IMR-90 (cell line): ENCODE measurements around the gene KRT27. TPM values are rescaled to one million over a fixed set of nuclear protein-coding genes. Genes with fewer than 3 reads are reported as not detected.

ENCODE experiments used
- ATAC-seq: fragments of 200-7000 bp; cut with Tn5 transposase; 2 replicates; pipeline ENCODE4 v1.9.1; 2020; ENCODE audit warnings: low read depth, mild to moderate bottlenecking, moderate library complexity
- BruUV-seq: library from RNA; stranded (reverse); fragments of 400-500 nt; replicated peaks from 2 replicates; lab custom pipeline; 2021; lab: Mats Ljungman, UMichigan
- CTCF ChIA-PET: fragments of 300-600 bp; formaldehyde crosslinking; extraction: SDS; loops from one replicate; lab custom pipeline; 2021; ENCODE audit warnings: antibody characterized with exemption; lab: Yijun Ruan, JAX
- POLR2A ChIA-PET: fragments of 300-600 bp; sonication (Branson Sonifier 250); formaldehyde crosslinking; loops from one replicate; lab custom pipeline; 2022; ENCODE audit warnings: antibody characterized with exemption; ENCODE audit not compliant: unreplicated experiment; lab: Charles Lee
- DNase-seq: peaks from one replicate; pipeline ENCODE4 v3.0.0; 2013
- H2AFZ ChIP-seq: replicated peaks from 2 replicates; pipeline ENCODE3; 2013; ENCODE audit warnings: low read length, mild to moderate bottlenecking; ENCODE audit not compliant: poor library complexity
- H2AK5ac ChIP-seq: 2 replicates; pipeline ENCODE4 v1.6.1; 2013; ENCODE audit warnings: low read depth, low read length, inconsistent platforms
- H2AK9ac ChIP-seq: replicated peaks from 2 replicates; pipeline ENCODE3; 2013; ENCODE audit warnings: mild to moderate bottlenecking, low read depth, low read length, moderate library complexity; ENCODE audit not compliant: poor library complexity
- H2BK120ac ChIP-seq: 2 replicates; pipeline ENCODE4 v1.6.1; 2013; ENCODE audit warnings: low read depth, low read length, inconsistent platforms
- H2BK15ac ChIP-seq: 3 replicates; pipeline ENCODE4 v1.6.1; 2013; ENCODE audit warnings: low read depth, low read length, inconsistent platforms
- H2BK20ac ChIP-seq: 2 replicates; pipeline ENCODE4 v1.6.1; 2013; ENCODE audit warnings: low read depth, mild to moderate bottlenecking, inconsistent platforms, low read length, moderate library complexity
- H2BK5ac ChIP-seq: 2 replicates; pipeline ENCODE4 v1.6.1; 2013; ENCODE audit warnings: mild to moderate bottlenecking, low read depth, low read length, inconsistent platforms; ENCODE audit not compliant: poor library complexity, severe bottlenecking
- H3K14ac ChIP-seq: replicated peaks from 2 replicates; pipeline ENCODE4 v1.6.1; 2013; ENCODE audit warnings: low read depth, low read length, inconsistent platforms
- H3K18ac ChIP-seq: 2 replicates; pipeline ENCODE4 v1.6.1; 2013; ENCODE audit warnings: low read depth, low read length, control low read depth
- H3K23ac ChIP-seq: 2 replicates; pipeline ENCODE4 v1.6.1; 2013; ENCODE audit warnings: low read depth, low read length, inconsistent platforms
- H3K27ac ChIP-seq: 2 replicates; pipeline ENCODE4 v1.5.1; 2013; ENCODE audit warnings: mild to moderate bottlenecking, control low read depth, low read length; ENCODE audit not compliant: insufficient read depth
- H3K27me3 ChIP-seq: 2 replicates; pipeline ENCODE4 v1.6.1; 2013; ENCODE audit warnings: low read length; ENCODE audit not compliant: control insufficient read depth, insufficient read depth
- H3K36me3 ChIP-seq: 2 replicates; pipeline ENCODE4 v1.6.1; 2013; ENCODE audit warnings: low read length, mixed read lengths; ENCODE audit not compliant: control insufficient read depth, insufficient read depth
- H3K4ac ChIP-seq: 2 replicates; pipeline ENCODE4 v1.6.1; 2013; ENCODE audit warnings: low read depth, low read length, inconsistent platforms
- H3K4me1 ChIP-seq: 2 replicates; pipeline ENCODE4 v1.6.1; 2013; ENCODE audit warnings: low read length, mixed read lengths; ENCODE audit not compliant: control insufficient read depth, insufficient read depth
- H3K4me2 ChIP-seq: 2 replicates; pipeline ENCODE4 v1.6.1; 2013; ENCODE audit warnings: low read depth, mild to moderate bottlenecking, control low read depth, low read length, moderate library complexity
- H3K4me3 ChIP-seq: 2 replicates; pipeline ENCODE4 v1.5.1; 2013; ENCODE audit warnings: low read depth, mild to moderate bottlenecking, control low read depth, low read length, moderate library complexity; ENCODE audit not compliant: insufficient read depth
- H3K56ac ChIP-seq: 2 replicates; pipeline ENCODE4 v1.6.1; 2013; ENCODE audit warnings: low read length, inconsistent platforms; ENCODE audit not compliant: insufficient read depth; ENCODE audit errors: extremely low read depth
- H3K79me1 ChIP-seq, 2 experiments: 2 replicates each; pipeline ENCODE4 v1.6.1; 2013; ENCODE audit warnings: low read length in 2 of 2, inconsistent platforms in 1 of 2, low read depth in 1 of 2
- H3K9ac ChIP-seq: 2 replicates; pipeline ENCODE4 v1.6.1; 2013; ENCODE audit warnings: low read depth, low read length, control low read depth
- H3K9me1 ChIP-seq: 2 replicates; pipeline ENCODE4 v1.6.1; 2013; ENCODE audit warnings: low read length, inconsistent platforms; ENCODE audit not compliant: insufficient read depth
- H3K9me3 ChIP-seq: 2 replicates; pipeline ENCODE4 v1.6.1; 2013; ENCODE audit warnings: low read length; ENCODE audit not compliant: control insufficient read depth, insufficient read depth
- H4K20me1 ChIP-seq: 2 replicates; pipeline ENCODE4 v1.6.1; 2013; ENCODE audit warnings: low read length, inconsistent platforms; ENCODE audit not compliant: insufficient read depth
- H4K5ac ChIP-seq: 2 replicates; pipeline ENCODE4 v1.6.1; 2013; ENCODE audit warnings: mild to moderate bottlenecking, low read depth, low read length, control low read depth
- H4K8ac ChIP-seq, 2 experiments: 2 replicates each; pipeline ENCODE4 v1.6.1; 2013; ENCODE audit warnings: low read depth in 2 of 2, low read length in 2 of 2, control low read depth in 1 of 2, inconsistent platforms in 1 of 2
- H4K91ac ChIP-seq: 2 replicates; pipeline ENCODE4 v1.6.1; 2013; ENCODE audit warnings: low read depth, low read length, inconsistent platforms; ENCODE audit not compliant: insufficient read depth
- BHLHE40 ChIP-seq: fragments of 150-350 bp; IDR thresholded peaks from 2 replicates; pipeline ENCODE4 v1.6.1; 2016; ENCODE audit warnings: mild to moderate bottlenecking, low read depth, low read length
- MXI1 ChIP-seq: IDR thresholded peaks from 2 replicates; pipeline ENCODE4 v1.6.1; 2012; ENCODE audit warnings: low read depth, mild to moderate bottlenecking, low read length, moderate library complexity, borderline replicate concordance
- RAD21 ChIP-seq: IDR thresholded peaks from 2 replicates; pipeline ENCODE4 v1.6.1; 2012; ENCODE audit warnings: low read length, improper control_type of control experiment
- SMC3 ChIP-seq: fragments of 150-350 bp; IDR thresholded peaks from 2 replicates; pipeline ENCODE4 v1.6.1; 2016; ENCODE audit warnings: low read depth, mild to moderate bottlenecking, antibody characterized with exemption, low read length, moderate library complexity
- WGBS, 2 experiments: methylation state at CpG; one replicate each; pipeline versions ENCODE4 v1.1.5 to v1.1.7; 2013; ENCODE audit warnings: missing lambda C conversion rate in 2 of 2; ENCODE audit not compliant: insufficient read length in 1 of 2; ENCODE audit errors: extremely low coverage in 2 of 2; 5-methylcytosine and 5-hydroxymethylcytosine counted together
- dilution Hi-C: fragments of 300-500 bp; cut with HindIII; formaldehyde crosslinking; loops from one replicate; pipeline ENCODE4 v1.14.3; 2018; ENCODE audit warnings: low sequenced_read_pairs; ENCODE audit not compliant: unreplicated experiment
- in situ Hi-C: fragments of 300-500 bp; cut with MboI; formaldehyde crosslinking; loops from 3 replicates; pipeline ENCODE4 v1.14.3; 2019; ENCODE audit warnings: low sequenced_read_pairs, inconsistent platforms, mixed read lengths
- intact Hi-C: fragments of 100-400 bp; cut with micrococcal nuclease; formaldehyde crosslinking; loops from 2 replicates; pipeline ENCODE4 v1.10.0; 2022
- polyA plus RNA-seq, 3 experiments: library from polyadenylated mRNA; depleted of rRNA; stranded (reverse); fragments of >200 nt; gene quantifications; 2 replicates each; pipeline ENCODE4 v1.2.3, GENCODE V29; 2012; ENCODE audit warnings: low replicate concordance in 1 of 3
- total RNA-seq: library from RNA; depleted of rRNA; stranded (reverse); fragments of >200 nt; gene quantifications from 2 replicates; pipeline ENCODE4 v1.2.3, GENCODE V29; 2012
- TF ChIP-seq, protein P1 (sequence below): conservative IDR thresholded peaks from 2 replicates; pipeline ENCODE4 v1.5.1; 2012; ENCODE audit warnings: mild to moderate bottlenecking, low read depth, low read length, improper control_type of control experiment
- TF ChIP-seq, protein P2 (sequence below): fragments of 150-350 bp; IDR thresholded peaks from 2 replicates; pipeline ENCODE4 v1.6.1; 2017; ENCODE audit warnings: mild to moderate bottlenecking, antibody characterized with exemption, low read length, low read depth

The KRT27 gene
- total and polyA plus RNA-seq, 2 of the 4 experiments (the other 2 are of a cell fraction): not detected

DNA sequence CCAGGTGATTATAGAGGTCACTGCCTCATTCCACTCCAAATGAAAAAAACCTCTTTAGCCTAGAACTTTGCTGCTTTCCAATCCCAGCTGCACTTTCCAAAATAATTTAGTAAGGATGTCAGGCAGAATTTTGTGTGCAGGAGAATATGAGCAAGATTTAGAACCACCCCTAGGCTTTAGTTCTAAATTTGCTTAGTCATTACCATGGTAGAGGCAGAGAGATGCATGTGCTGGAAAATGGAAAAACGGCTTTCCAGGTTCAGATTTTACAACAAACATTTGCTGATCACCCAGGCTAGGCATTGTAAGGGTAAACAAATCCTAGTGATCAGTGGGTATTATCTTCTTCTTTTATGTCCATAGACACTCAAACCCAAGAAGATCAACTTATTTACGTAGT lies 16.7 kb downstream of the KRT27 start:
- intact Hi-C loops: no loop called here
- BruUV-seq: no TSS peak

More for the DNA sequence above, 16.7 kb downstream of the KRT27 start:
- Histone ChIP-seq H3K9ac (no peak overlapping the region), H2BK15ac (no peak overlapping the region), H2AK5ac (no peak overlapping the region), H3K27ac (no peak overlapping the region), H3K79me1 (no peaks in the 10 kb centered on the region), H3K27me3 (peaks cover 18% of the 10 kb centered on the region), H2AFZ (no peak overlapping the region), H3K4ac (no peak overlapping the region), H2BK120ac (no peak overlapping the region), H2AK9ac (no peak overlapping the region), H2BK5ac (no peak overlapping the region), H3K14ac (no peak overlapping the region), H4K8ac (no peak overlapping the region), H3K56ac (no peak overlapping the region), H2BK20ac (no peak overlapping the region), H3K9me3 (peaks cover 10% of the 10 kb centered on the region), H3K4me2 (no peak overlapping the region), H4K5ac (no peak overlapping the region), H3K4me1 (no peaks in the 10 kb centered on the region), H3K23ac (no peak overlapping the region), H3K18ac (no peak overlapping the region), H3K4me3 (no peak overlapping the region), H3K9me1 (no peaks in the 10 kb centered on the region), H4K20me1 (no peaks in the 10 kb centered on the region), H4K91ac (no peak overlapping the region), H3K36me3 (no peaks in the 10 kb centered on the region)
- WGBS, 2 experiments: no CpG with 5 or more reads among the region's 2 CpGs
- DNase-seq (no peak), ATAC-seq (no peak)
- in situ Hi-C loops (no loop called here), dilution Hi-C loops (no loop called here)
- TF ChIP-seq SMC3 (no peak), BHLHE40 (no peak), MXI1 (no peak), RAD21 (no peak)
- TF ChIP-seq, protein P1, sequence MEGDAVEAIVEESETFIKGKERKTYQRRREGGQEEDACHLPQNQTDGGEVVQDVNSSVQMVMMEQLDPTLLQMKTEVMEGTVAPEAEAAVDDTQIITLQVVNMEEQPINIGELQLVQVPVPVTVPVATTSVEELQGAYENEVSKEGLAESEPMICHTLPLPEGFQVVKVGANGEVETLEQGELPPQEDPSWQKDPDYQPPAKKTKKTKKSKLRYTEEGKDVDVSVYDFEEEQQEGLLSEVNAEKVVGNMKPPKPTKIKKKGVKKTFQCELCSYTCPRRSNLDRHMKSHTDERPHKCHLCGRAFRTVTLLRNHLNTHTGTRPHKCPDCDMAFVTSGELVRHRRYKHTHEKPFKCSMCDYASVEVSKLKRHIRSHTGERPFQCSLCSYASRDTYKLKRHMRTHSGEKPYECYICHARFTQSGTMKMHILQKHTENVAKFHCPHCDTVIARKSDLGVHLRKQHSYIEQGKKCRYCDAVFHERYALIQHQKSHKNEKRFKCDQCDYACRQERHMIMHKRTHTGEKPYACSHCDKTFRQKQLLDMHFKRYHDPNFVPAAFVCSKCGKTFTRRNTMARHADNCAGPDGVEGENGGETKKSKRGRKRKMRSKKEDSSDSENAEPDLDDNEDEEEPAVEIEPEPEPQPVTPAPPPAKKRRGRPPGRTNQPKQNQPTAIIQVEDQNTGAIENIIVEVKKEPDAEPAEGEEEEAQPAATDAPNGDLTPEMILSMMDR: no peak
- TF ChIP-seq, protein P2, sequence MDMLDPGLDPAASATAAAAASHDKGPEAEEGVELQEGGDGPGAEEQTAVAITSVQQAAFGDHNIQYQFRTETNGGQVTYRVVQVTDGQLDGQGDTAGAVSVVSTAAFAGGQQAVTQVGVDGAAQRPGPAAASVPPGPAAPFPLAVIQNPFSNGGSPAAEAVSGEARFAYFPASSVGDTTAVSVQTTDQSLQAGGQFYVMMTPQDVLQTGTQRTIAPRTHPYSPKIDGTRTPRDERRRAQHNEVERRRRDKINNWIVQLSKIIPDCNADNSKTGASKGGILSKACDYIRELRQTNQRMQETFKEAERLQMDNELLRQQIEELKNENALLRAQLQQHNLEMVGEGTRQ: no peak
- POLR2A ChIA-PET: no interaction called here
- CTCF ChIA-PET: no interaction called here
